IPS DF 6.9 (cell line): Measurements from ENCODE around the gene AGTPBP1.

Source experiments
- DNase-seq: peaks from one replicate; pipeline ENCODE4 v3.0.0-alpha.2; 2013; ENCODE audit warnings: low read depth, low spot score
- H3K27ac ChIP-seq: one replicate; pipeline ENCODE4 v1.5.1; 2013; ENCODE audit warnings: low read length, control low read depth
- H3K27me3 ChIP-seq: 2 replicates; pipeline ENCODE4 v1.6.1; 2013; ENCODE audit warnings: mild to moderate bottlenecking, low read length; ENCODE audit not compliant: control insufficient read depth, insufficient read depth
- H3K36me3 ChIP-seq: 2 replicates; pipeline ENCODE4 v1.6.1; 2013; ENCODE audit warnings: low read length; ENCODE audit not compliant: control insufficient read depth, insufficient read depth
- H3K4me1 ChIP-seq: 2 replicates; pipeline ENCODE4 v1.6.1; 2013; ENCODE audit warnings: low read length; ENCODE audit not compliant: control insufficient read depth, insufficient read depth
- H3K4me3 ChIP-seq: 2 replicates; pipeline ENCODE4 v1.5.1; 2013; ENCODE audit warnings: mild to moderate bottlenecking, low read length
- H3K9me3 ChIP-seq: 2 replicates; pipeline ENCODE4 v1.6.1; 2013; ENCODE audit warnings: low read length, inconsistent platforms; ENCODE audit not compliant: control insufficient read depth, insufficient read depth
- WGBS: extraction: QIAGEN DNeasy Blood & Tissue Kit; methylation state at CpG from one replicate; pipeline ENCODE4 v1.1.7; 2013; ENCODE audit warnings: mixed read lengths, missing lambda C conversion rate; ENCODE audit not compliant: insufficient read length, insufficient coverage; 5-methylcytosine and 5-hydroxymethylcytosine counted together

Gene AGTPBP1

DNA sequence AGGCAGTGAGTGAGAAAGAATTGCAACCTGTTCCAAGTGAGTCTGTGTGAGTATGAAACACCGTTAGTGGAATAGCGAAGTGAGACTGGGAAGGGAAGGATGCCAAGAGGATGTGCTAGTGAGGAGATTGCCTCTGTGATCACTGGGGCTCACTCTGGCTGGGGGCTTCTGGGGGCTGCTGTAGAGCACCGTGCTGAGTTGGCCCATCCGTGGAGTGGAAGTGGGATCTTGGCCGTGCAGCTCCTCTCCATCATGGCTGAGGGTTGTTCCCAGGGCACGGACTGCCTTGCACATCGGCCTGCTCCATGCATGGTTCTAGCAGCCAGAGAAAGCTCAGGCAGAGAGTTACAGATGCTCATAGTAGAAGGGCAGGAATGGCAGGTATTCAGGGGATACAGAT lies 236.1 kb downstream of the AGTPBP1 start:
- no peak for DNase-seq
- Histone ChIP-seq H3K4me3 (no peak overlapping the region), H3K27ac (no peak overlapping the region), H3K4me1 (no peaks in the 10 kb centered on the region), H3K27me3 (no peaks in the 10 kb centered on the region), H3K36me3 (no peaks in the 10 kb centered on the region), H3K9me3 (no peaks in the 10 kb centered on the region)
- WGBS, result no CpG with 5 or more reads among the region's 7 CpGs

DNA sequence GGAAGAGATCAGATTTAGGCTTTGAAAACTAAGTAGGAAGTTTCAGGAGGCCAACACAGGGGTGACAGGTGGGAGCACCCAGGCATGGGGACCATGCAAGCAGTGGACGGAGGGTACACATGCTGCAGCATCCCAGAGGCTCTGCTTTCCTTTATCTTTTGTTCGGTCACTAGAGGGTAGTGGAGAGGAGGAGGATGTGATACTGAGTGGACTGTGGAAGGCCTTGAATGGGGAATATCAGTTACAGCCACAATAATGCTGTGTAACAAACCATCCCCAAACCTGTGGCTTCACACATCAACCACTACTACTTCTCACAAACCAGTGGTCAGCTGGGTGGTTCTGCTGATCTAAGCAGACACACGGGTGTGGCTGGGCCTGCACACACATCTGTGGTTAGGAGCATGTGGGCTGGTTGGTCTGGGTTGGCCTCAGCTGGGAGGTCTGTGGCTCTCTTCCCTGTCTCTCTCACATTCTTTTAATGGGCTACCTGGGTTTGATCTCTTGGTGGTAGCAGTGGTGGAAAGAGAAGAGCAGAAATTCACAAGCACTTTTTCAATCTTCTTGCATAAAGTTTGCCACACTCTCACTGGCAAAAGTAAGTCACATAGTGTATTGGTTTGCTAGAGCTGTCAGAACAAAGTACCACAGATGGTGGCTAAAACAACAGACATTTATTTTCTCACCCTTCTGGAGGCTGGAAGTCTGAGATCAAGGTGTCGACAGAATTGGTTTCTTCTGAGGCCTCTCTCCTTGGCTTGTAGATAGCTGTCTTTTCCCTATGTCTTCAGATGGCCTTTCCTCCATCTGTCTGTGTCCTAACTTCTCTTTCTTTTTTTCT lies 238.7 kb downstream of the AGTPBP1 start:
- Histone ChIP-seq H3K36me3 (no peaks in the 10 kb centered on the region), H3K4me3 (no peak overlapping the region), H3K9me3 (no peaks in the 10 kb centered on the region), H3K4me1 (no peaks in the 10 kb centered on the region), H3K27ac (no peak overlapping the region), H3K27me3 (no peaks in the 10 kb centered on the region)
- DNase-seq, result no peak
- no CpG with 5 or more reads among the region's 4 CpGs for WGBS

DNA sequence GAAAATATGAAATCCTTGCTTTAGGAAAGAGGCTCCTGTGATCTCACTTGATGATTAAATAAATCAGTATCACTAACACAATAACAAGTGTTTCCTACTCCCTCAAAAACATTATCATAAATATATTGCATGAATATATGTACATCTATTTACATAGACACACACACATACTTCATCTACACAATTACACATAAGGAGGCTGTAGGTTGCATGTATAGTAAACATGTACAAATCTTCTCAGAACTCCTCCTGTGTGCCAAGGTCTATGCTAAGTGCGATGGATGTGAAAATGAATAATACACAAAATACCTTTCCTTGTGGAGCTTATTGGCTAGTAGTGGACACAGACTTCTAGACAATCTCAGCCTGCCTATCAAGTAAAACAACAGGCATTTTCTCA lies 239.9 kb downstream of the AGTPBP1 start:
- DNase-seq, result no peak
- H3K4me3 ChIP-seq, result no peak overlapping the region
- WGBS, result no CpG with 5 or more reads among the region's 1 CpG
- no peaks in the 10 kb centered on the region for H3K27me3 ChIP-seq
- H3K4me1 ChIP-seq, result no peaks in the 10 kb centered on the region
- H3K9me3 ChIP-seq, result no peaks in the 10 kb centered on the region
- H3K27ac ChIP-seq, result no peak overlapping the region
- no peaks in the 10 kb centered on the region for H3K36me3 ChIP-seq

DNA sequence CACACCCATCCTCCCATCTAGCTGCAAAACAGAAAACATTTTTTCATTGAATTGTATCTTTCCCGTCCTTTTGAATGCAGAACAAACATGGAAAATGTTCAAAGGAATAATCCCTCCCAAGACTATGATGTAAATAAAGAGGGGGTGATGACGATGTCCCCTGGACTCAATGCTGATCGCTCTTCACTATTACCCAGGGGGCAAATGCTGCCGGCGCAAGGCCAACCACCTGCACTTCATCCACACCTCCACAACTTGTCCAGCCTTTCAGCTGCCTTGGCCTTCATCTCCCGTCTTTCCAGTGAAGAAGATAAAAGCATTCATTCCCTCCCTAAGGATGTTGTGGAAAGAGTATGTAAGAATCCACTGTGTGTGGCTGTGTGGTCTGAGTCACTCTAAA lies 240.3 kb downstream of the AGTPBP1 start:
- H3K36me3 ChIP-seq, result no peaks in the 10 kb centered on the region
- H3K4me1 ChIP-seq, result no peaks in the 10 kb centered on the region
- H3K27me3 ChIP-seq, result no peaks in the 10 kb centered on the region
- H3K4me3 ChIP-seq, result no peak overlapping the region
- WGBS, result no CpG with 5 or more reads among the region's 6 CpGs
- no peak overlapping the region for H3K27ac ChIP-seq
- no peak for DNase-seq
- H3K9me3 ChIP-seq, result no peaks in the 10 kb centered on the region
